ENCODE data around the gene FKBP8.
"Not testable (repeated sequence)": the region's sequence is repeated elsewhere in the genome, so short reads cannot be mapped to it uniquely, and the experiment has no call there.

Gene FKBP8

GRCh38 chr19:18542941-18543813, at the start of gene FKBP8:
FKBP8 (minus strand) TSS chr19:18543573; CDS start chr19:18541970, 1,603 bp downstream.
- Mint-ChIP-seq H3K27ac (peak within 1 kb of the TSS; percentile 95), H3K36me3 (peaks cover 17% of the 10 kb centered on the region), H3K4me3 (peak within 1 kb of the TSS; percentile 92), H3K9me3 (no peaks in the 10 kb centered on the region), H3K4me1 (peaks cover 24% of the 10 kb centered on the region), H3K27me3 (no peaks in the 10 kb centered on the region)
- peak; percentile 97 for ATAC-seq

- H3K9me3 Mint-ChIP-seq, ATAC-seq, H3K36me3 Mint-ChIP-seq, H3K4me3 Mint-ChIP-seq, H3K27ac Mint-ChIP-seq: not testable (repeated sequence)
- Mint-ChIP-seq H3K27me3 (peaks cover 17% of the 10 kb centered on the region), H3K4me1 (peaks cover 47% of the 10 kb centered on the region)
Observed at GRCh38 chr19:18592732-18593131, 49.4 kb upstream of the FKBP8 start.

GRCh38 chr19:18591735-18592385, 48.5 kb upstream of the FKBP8 start:
- Mint-ChIP-seq H3K4me1 (peaks cover 51% of the 10 kb centered on the region), H3K9me3 (no peaks in the 10 kb centered on the region), H3K36me3 (peaks cover 6% of the 10 kb centered on the region), H3K4me3 (peak overlapping the region; percentile 48), H3K27ac (no peak overlapping the region), H3K27me3 (peaks cover 14% of the 10 kb centered on the region)
- ATAC-seq = no peak

DNA sequence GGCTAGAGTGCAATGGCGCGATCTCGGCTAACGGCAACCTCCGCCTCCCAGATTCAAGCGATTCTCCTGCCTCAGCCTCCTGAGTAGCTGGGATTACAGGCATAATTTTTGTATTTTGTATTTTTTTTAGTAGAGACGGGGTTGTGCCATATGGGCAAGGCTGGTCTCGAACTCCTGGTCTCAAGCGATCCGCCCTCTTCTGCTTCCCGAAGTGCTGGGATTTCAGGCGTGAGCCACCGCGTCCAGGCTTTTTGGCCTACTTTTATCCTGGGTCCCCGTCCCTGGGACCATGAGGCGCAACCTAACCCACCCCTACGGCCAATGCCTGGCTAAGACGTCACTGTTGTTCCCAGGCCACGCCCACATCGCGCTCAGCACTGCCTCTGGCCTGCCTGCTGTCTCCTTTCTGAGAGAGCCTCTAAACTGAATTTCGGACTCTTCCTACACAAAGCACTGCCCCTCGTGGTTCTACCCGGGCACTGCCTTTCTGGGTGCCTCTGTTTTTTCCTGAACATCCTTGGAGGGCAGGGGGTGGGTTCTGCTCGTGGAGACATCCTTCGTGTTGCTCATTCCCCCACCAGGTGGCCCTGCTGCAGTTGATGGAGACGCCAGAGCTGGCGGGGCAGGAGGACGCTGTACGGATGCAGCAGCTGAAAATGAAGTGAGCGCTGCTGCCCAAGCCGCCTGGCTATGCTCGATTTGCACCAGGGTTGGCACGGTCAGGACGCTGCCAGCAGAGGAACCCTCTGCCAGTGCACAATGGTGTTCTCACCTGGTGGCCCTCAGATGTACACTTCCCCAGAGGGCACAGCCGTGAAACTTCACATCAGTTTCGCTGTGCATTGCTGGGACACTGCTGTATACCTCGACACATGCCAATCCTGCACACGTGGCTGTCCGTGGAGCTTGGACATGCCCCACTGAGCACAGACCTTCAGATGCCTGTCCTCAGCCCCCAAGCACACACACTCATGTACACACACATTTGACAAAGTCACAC, 47.2 kb upstream of the FKBP8 start:
- Mint-ChIP-seq H3K4me1 (peaks cover 56% of the 10 kb centered on the region), H3K27me3 (peaks cover 1% of the 10 kb centered on the region), H3K4me3 (peak overlapping the region; percentile 86), H3K9me3 (no peaks in the 10 kb centered on the region), H3K36me3 (peaks cover 6% of the 10 kb centered on the region), H3K27ac (peak overlapping the region; percentile 92)
- ATAC-seq = no peak

DNA sequence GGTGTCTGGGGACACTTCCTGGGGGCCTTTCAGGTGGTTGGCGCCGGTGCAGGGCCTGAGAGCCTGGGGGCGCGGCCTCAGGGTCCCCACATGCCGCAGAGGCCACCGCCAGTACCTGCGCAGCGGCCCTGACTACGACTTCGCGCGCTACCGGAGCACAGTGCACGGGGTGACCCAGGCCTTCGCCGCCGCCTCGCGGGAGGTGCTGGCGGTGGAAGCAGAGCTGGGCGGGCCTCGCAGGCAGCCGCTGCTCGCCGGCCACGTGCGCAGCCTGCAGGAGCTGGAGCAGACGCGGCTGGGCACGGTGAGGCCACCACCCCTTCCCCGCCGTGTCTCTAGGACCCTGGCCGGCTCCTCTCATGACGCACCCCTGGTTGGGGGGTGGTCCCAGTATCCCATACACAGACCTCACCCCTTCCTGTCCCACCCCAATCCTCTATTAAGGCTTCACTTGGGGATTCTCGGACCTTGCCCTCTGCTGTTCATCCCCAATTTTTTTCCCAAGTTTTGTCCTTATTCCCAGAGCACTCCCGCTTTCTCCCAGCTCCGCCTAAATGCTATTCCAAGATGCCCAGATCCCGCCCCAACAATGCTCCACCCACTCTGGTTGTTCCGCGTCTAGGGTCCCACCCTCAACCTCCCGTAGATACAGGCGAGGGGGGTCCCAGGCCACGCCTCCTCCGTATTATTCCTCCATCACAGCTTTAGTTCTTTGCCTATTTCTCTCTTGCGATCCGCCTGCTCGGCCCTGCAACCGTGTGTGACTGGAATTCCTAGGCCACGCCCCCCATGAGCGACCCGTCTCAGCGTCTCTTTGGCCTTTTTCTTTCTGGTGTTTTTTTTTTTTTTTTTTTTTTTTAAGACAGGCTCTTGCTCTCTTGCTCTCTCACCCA, 46.3 kb upstream of the FKBP8 start:
- H3K27me3 Mint-ChIP-seq = no peaks in the 10 kb centered on the region
- H3K4me3 Mint-ChIP-seq = peak overlapping the region; percentile 86
- peaks cover 57% of the 10 kb centered on the region for H3K4me1 Mint-ChIP-seq
- H3K27ac Mint-ChIP-seq = peak overlapping the region; percentile 92
- peak; percentile 64 for ATAC-seq
- H3K9me3 Mint-ChIP-seq = no peaks in the 10 kb centered on the region
- peaks cover 6% of the 10 kb centered on the region for H3K36me3 Mint-ChIP-seq

DNA sequence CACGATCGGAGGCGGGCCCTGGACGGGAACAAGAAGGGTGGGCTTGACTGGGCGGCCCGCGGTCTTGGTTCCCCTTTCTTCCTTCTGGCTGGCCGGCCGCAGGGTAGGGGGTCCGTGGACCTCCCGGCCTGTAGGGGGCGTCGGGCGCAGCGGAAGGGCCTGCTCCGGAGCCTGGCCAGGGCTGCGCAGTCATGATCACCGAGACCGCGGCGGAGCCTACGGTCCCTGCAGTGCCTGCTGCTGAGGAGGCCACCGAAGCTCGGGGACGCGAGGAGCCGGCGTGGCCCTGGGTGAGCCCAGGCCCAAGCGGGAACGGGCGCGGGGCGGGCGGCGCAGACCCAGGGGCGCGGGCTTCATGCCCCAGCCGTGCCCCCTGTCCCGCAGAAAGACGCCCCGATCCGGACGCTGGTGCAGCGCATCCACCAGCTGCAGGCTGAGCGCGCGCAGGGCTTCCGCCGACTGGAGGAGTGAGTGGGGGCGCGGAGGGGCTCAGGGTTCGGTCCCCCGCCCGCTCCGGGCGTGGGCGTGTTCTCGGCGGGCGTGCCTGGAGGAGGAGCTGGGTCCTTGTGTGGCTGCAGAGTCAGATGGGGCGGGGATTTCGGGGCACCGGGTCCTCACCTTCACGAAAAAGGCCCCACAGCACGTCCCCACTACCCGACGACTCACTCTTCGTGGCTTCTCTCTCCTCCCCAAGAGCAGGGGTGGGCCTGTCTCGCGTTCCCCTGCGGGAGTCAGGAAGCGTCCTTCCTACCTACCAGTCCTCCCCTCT, 45.4 kb upstream of the FKBP8 start, which contains the start of gene REX1BD:
REX1BD (plus strand) TSS at position 188 of the 769 bp plus-strand sequence; CDS start at position 192, 4 bp downstream.
- ATAC-seq = peak; percentile 95
- peaks cover 53% of the 10 kb centered on the region for H3K4me1 Mint-ChIP-seq
- H3K9me3 Mint-ChIP-seq = no peaks in the 10 kb centered on the region
- H3K27ac Mint-ChIP-seq = peak within 1 kb of the TSS; percentile 92
- peaks cover 6% of the 10 kb centered on the region for H3K36me3 Mint-ChIP-seq
- H3K4me3 Mint-ChIP-seq = peak within 1 kb of the TSS; percentile 86
- H3K27me3 Mint-ChIP-seq = no peaks in the 10 kb centered on the region

- Mint-ChIP-seq H3K36me3 (peaks cover 6% of the 10 kb centered on the region), H3K4me1 (peaks cover 46% of the 10 kb centered on the region), H3K27me3 (no peaks in the 10 kb centered on the region), H3K27ac (peak overlapping the region; percentile 92), H3K4me3 (peak overlapping the region; percentile 86), H3K9me3 (no peaks in the 10 kb centered on the region)
- ATAC-seq = no peak
Observed at GRCh38 chr19:18587962-18588610, 44.7 kb upstream of the FKBP8 start.

- Mint-ChIP-seq H3K27ac (peak overlapping the region; percentile 92), H3K36me3 (peaks cover 6% of the 10 kb centered on the region), H3K9me3 (no peaks in the 10 kb centered on the region), H3K4me3 (peak overlapping the region; percentile 86), H3K27me3 (no peaks in the 10 kb centered on the region), H3K4me1 (peaks cover 46% of the 10 kb centered on the region)
- no peak for ATAC-seq
Observed at GRCh38 chr19:18587561-18587960, 44.2 kb upstream of the FKBP8 start.

- Mint-ChIP-seq H3K27me3 (no peaks in the 10 kb centered on the region), H3K27ac (peak overlapping the region; percentile 55), H3K9me3 (no peaks in the 10 kb centered on the region), H3K36me3 (peaks cover under 1% of the 10 kb centered on the region), H3K4me1 (peaks cover 46% of the 10 kb centered on the region), H3K4me3 (no peak overlapping the region)
- no peak for ATAC-seq
Observed at GRCh38 chr19:18586306-18586705, 42.9 kb upstream of the FKBP8 start.

DNA sequence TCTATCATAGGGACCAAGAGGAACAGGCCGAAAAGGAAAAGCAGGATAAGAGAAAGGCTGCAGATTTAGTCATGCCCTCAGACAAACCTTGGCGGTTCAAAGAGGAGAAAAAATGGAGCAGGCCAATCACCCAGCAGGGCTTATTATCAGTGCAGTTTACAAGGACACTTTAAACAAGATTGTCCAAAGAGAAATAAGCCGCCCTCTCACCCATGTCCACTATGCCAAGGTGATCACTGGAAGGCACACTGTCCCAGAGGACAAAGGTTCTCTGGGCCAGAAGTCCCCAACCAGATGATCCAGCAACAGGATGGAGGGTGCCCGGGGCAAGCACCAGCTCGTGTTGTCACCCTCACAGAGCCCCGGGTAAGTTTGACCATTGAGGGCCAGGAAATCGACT, 36.9 kb upstream of the FKBP8 start:
- peaks cover 31% of the 10 kb centered on the region for H3K36me3 Mint-ChIP-seq
- no peaks in the 10 kb centered on the region for H3K27me3 Mint-ChIP-seq
- no peak overlapping the region for H3K4me3 Mint-ChIP-seq
- no peaks in the 10 kb centered on the region for H3K9me3 Mint-ChIP-seq
- H3K4me1 Mint-ChIP-seq = peaks cover 3% of the 10 kb centered on the region
- no peak overlapping the region for H3K27ac Mint-ChIP-seq
- ATAC-seq = no peak

DNA sequence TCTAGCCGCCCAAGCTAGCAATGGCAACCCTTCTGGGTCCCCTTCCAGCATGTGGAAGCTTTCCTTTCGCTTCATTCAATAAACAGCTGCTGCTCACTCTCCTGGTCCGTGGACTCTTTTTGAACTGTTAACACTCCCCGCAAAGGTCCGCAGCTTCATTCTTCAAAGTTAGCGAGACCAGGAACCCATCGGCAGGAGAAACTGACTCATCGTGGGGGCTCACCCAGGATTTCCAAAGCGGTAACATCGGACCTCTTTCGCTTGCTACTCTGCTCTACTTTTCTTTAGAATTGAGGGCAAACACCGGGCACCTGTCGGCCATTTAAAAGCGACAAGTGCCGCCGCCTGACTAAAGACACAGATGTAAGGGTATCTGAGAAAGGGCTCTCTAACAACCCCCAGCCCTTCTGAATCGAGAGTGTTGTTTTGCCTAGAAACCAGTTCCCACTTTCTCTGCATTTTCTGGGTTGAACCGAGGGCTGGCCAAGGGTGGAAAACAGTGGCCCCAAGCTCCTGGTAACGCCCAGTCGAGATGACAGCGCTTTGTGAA, 34.1 kb upstream of the FKBP8 start:
- Mint-ChIP-seq H3K4me3 (no peak overlapping the region), H3K4me1 (peaks cover 23% of the 10 kb centered on the region)

DNA sequence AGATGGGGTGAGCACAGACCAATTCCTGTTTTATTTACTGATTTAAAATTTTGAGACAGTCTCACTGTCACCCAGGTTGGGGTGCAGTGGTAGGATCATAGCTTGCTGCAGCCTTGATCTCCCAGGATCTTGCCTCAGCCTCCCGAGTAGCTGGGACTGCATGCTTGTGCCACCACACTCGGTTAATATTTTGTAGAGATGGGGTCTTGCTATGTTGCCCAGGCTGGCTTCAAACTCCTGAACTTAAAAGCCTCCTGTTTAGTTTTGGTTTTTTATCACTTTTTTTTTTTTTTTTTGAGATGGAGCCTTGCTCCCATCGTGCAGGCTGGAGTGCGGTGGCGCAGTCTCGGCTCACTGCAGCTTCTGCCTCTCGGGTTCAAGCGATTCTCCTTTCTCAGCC, 33.0 kb upstream of the FKBP8 start:
- Mint-ChIP-seq H3K4me1 (peaks cover 26% of the 10 kb centered on the region), H3K9me3 (no peaks in the 10 kb centered on the region), H3K27me3 (no peaks in the 10 kb centered on the region), H3K4me3 (no peak overlapping the region), H3K36me3 (peaks cover 60% of the 10 kb centered on the region), H3K27ac (no peak overlapping the region)
- ATAC-seq = no peak

More for the DNA sequence above, 34.1 kb upstream of the FKBP8 start:
- H3K36me3 Mint-ChIP-seq = peaks cover 57% of the 10 kb centered on the region
- no peaks in the 10 kb centered on the region for H3K27me3 Mint-ChIP-seq
- H3K9me3 Mint-ChIP-seq = no peaks in the 10 kb centered on the region
- ATAC-seq = no peak
- no peak overlapping the region for H3K27ac Mint-ChIP-seq
